ENCODE measurements around the gene ZNF777.
A peak's percentile ranks its signal among the peaks of the same experiment; 100 is the strongest.

Gene ZNF777

GRCh38 chr7:149423449-149424110, 37.3 kb downstream of the ZNF777 start:
- no peak overlapping the region for H3K27ac ChIP-seq
- TF ChIP-seq ZFX (IDR thresholded peaks at IDR 0.05; ENCODE audit: borderline replicate concordance): no peak
- TF ChIP-seq, protein P1, sequence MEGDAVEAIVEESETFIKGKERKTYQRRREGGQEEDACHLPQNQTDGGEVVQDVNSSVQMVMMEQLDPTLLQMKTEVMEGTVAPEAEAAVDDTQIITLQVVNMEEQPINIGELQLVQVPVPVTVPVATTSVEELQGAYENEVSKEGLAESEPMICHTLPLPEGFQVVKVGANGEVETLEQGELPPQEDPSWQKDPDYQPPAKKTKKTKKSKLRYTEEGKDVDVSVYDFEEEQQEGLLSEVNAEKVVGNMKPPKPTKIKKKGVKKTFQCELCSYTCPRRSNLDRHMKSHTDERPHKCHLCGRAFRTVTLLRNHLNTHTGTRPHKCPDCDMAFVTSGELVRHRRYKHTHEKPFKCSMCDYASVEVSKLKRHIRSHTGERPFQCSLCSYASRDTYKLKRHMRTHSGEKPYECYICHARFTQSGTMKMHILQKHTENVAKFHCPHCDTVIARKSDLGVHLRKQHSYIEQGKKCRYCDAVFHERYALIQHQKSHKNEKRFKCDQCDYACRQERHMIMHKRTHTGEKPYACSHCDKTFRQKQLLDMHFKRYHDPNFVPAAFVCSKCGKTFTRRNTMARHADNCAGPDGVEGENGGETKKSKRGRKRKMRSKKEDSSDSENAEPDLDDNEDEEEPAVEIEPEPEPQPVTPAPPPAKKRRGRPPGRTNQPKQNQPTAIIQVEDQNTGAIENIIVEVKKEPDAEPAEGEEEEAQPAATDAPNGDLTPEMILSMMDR (IDR thresholded peaks at IDR 0.05): no peak

DNA sequence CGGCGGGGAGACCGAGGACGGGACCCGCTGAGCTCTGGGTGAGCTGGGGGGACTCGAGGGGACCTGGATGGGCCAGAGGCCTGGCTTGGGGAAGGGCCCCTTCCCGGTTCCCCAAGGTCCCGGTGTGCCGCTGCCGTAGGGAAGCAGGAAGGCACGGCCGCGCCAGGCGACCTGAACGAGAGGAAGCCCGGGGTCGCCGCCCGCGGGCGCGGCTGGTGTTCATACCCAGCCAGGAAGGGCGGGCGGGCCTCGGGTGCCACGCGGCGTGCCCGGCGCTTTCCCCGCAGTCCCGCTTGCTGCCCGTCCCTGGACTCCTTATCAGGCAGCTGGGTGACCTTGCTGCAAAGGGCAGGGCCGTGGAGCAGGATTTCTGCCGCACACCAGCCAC, 38.0 kb downstream of the ZNF777 start:
- no peak for TF ChIP-seq ZFX (IDR thresholded peaks at IDR 0.05; ENCODE audit: borderline replicate concordance)
- TF ChIP-seq, protein P1 (IDR thresholded peaks at IDR 0.05): no peak
- peak overlapping the region; percentile 89 for H3K27ac ChIP-seq

- no peak for TF ChIP-seq ZFX (IDR thresholded peaks at IDR 0.05; ENCODE audit: borderline replicate concordance)
- TF ChIP-seq, protein P1 (IDR thresholded peaks at IDR 0.05): peak; percentile 100
- H3K27ac ChIP-seq: peak overlapping the region; percentile 89
These were observed 38.5 kb downstream of the ZNF777 start for GRCh38 chr7:149422162-149422913.

- no peak for TF ChIP-seq ZFX (IDR thresholded peaks at IDR 0.05; ENCODE audit: borderline replicate concordance)
- TF ChIP-seq, protein P1 (IDR thresholded peaks at IDR 0.05): no peak
- no peak overlapping the region for H3K27ac ChIP-seq
These were observed 40.9 kb downstream of the ZNF777 start for GRCh38 chr7:149420006-149420405.

GRCh38 chr7:149415391-149416071, 45.3 kb downstream of the ZNF777 start:
- H3K27ac ChIP-seq: no peak overlapping the region
- TF ChIP-seq ZFX (IDR thresholded peaks at IDR 0.05; ENCODE audit: borderline replicate concordance): no peak
- TF ChIP-seq, protein P1 (IDR thresholded peaks at IDR 0.05): no peak

- TF ChIP-seq ZFX (IDR thresholded peaks at IDR 0.05; ENCODE audit: borderline replicate concordance): no peak
- TF ChIP-seq, protein P1 (IDR thresholded peaks at IDR 0.05): no peak
These were observed 46.0 kb downstream of the ZNF777 start for GRCh38 chr7:149414745-149415390.

More at GRCh38 chr7:149414745-149415390, 46.0 kb downstream of the ZNF777 start:
- H3K27ac ChIP-seq: no peak overlapping the region

Measured in 22Rv1 (cell line).